GM21825 (cell line): Measurements from ENCODE around the gene LARP7.
"Not testable (repeated sequence)": the region's sequence is repeated elsewhere in the genome, so short reads cannot be mapped to it uniquely, and the experiment has no call there.

Experiments
- ATAC-seq: cut with Tn5 transposase; IDR thresholded peaks from one replicate; pipeline ENCODE4 v1.9.1; 2021; ENCODE audit warnings: mild to moderate bottlenecking, moderate library complexity; ENCODE audit not compliant: unreplicated experiment

The LARP7 gene

DNA sequence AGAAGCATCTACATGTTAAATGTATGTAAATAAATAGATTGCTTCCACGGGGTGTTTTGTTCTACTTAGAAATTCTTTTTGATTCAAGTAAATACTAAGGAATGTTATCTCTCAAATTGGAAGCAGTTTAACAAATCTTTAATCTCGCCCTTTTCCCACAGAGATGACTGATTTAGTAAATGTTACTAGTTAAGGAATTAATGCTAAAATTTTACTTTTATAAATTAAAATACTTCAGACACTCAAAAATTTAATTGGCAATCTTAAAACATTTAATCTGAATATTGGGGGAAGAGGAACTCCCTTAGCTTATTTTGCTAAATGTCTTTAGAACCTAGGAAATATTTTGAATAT lies 12.1 kb downstream of the LARP7 start:
- ATAC-seq: no peak

DNA sequence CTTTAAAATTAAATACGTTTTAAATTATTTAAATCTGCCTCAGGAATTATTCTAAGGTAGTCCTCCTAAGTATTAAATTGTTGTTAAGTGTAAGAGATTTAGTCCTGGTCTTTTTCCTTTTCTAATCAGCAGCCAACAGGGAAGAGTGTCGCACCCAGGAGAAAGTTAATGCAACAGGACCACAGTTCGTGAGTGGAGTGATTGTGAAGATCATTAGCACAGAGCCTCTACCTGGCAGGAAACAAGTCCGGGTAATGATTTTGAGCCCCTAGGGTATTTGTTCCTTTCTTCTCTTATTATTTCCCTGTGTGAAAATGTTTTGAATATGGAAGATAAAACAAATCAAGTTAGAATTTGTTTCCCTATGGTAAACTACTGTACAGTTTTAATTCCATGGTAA lies 13.4 kb downstream of the LARP7 start:
- ATAC-seq: no peak

DNA sequence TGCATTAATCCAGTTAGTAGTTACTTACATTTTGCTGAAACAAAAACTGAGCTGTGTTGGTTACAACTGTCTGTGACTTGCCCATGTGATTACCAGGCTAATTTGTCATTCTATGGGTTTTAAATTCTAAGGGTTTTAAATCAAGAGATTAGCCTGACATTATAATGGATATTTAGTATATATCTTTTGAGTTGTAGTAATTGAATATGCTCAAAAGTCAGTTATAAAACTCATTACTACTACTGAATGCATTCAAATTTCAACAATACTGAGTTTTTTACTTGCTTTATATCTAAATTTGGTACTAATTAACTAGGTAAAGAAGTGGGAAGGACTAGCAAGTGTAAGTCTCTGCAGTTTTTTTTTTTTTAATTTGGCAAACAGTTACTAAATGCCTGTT lies 14.7 kb downstream of the LARP7 start:
- no peak for ATAC-seq

DNA sequence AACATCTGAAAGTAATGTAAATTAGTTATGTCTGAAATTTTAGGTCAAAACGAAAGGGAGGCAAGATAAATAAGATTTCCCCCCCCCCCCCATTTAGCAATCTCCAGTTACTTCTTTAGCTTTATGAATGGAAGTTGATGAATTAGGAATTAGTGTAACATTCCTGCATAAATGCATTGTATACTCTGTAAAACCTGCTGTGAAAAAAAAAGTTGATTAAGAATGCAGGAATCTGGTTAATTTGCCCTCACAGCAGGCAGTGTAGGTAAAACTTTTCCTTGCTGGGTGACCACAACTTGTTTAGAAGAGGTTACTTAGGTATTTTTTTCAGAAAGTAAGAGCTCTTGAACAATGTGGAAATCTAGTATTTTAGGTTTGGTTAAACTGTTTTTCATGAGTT lies 15.3 kb downstream of the LARP7 start:
- no peak for ATAC-seq

DNA sequence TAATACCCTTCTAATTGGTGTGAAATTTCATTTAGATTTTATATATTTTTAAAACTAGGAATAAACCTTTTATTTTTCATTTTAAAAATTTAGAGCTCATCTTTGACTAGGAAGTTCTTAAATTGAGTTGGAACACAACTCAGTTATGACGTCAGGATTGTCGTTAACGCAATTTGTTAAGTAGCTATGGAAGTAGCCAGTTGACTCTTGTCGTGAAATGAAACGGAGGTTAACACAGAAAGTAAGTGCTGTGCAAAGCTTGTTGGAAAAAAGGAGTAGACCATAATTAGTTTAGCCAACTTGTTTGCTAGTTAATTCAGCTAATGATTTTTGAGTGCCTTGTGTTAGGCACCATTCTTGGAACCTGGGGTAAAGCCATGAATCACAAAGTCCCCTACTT lies 18.3 kb downstream of the LARP7 start:
- ATAC-seq: no peak

DNA sequence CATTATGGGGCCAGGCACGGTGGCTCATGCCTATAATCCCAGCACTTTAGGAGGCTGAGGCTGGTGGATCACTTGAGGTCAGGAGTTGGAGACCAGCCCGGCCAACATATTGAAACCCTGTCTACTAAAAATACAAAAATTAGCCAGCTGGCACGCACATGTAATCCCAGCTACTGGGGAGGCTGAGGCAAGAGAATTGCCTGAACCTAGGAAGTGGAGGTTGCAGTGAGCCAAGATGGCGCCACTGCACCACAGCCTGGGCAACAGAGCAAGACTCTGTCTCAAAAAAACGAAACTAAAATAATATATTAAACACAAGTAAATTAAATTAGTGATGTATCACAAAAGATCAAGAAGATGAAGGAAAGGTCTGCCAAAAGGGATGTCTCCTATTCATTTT lies 19.2 kb downstream of the LARP7 start:
- ATAC-seq: not testable (repeated sequence)

DNA sequence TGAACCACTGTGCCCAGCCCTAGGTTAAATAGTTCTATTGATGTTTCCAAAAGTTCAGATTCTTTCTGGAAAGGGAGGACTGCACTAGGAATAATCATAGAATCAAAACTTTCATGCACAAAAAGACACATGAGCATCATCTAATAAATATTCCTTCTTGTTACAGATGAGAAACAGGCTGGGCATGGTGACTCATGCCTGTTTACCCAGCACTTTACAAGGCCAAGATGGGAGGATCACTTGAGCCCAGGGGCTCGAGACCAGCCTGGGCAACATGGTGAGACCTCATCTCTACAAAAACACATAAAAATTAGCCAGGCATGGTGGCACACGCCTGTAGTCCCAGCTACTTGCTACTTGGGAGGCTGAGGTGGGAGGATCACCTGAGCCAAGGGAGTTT lies 27.7 kb downstream of the LARP7 start:
- no peak for ATAC-seq

DNA sequence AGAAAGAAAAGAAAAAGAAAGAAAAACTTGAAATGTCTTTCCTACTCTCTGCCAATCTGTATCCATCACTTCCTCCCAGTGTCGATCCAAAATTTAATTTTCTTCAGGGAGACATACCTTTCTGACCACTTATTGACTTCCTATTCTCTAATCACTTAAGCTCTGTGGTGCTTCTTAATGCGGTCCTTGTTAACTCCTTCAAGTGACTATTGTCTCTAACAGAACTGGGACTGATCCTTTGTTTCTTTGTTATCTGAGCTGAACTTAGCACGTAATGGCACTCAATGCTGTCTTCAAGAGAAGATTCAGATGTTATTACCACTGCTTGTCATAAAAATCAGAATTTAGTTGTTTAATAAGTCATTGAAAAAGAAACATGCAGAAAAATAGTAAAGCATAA lies 31.2 kb downstream of the LARP7 start:
- ATAC-seq: no peak

DNA sequence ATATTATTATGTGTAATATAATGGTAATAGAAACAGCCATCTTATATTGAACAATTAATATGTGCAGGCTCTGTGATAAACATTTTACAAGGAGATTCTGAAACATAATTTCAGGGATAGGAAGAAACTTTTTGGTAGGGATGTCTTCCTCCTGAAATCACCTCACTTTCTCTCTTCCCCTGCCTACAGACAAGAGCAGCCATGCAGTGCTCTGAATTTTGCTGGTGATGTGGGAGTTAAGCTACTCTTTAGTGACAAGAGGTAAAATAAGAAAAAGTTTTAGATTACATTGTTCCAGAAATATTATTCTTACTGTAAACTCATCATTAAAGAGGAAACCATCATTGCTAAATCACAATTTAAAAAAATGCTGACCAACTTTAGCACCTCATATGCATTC lies 36.1 kb downstream of the LARP7 start:
- ATAC-seq: no peak

DNA sequence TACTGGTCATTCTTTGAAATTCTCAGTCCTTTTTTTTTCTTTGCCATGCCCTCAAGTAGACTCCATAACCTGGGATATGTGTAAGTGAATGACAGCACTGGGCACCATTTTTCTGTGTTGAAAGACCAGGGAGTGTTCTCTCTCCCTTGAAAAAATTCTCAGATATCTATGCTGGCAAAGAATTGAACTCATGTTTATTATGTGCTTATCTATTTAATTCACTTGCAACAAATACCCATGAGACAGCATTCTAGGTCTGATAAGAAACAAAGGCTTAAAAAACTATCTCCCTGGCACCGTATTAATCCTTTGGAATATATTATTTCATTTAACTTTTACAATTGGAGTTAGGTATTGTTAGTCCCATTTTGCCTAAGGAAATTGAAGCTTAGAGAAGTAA lies 36.7 kb downstream of the LARP7 start:
- ATAC-seq: no peak

DNA sequence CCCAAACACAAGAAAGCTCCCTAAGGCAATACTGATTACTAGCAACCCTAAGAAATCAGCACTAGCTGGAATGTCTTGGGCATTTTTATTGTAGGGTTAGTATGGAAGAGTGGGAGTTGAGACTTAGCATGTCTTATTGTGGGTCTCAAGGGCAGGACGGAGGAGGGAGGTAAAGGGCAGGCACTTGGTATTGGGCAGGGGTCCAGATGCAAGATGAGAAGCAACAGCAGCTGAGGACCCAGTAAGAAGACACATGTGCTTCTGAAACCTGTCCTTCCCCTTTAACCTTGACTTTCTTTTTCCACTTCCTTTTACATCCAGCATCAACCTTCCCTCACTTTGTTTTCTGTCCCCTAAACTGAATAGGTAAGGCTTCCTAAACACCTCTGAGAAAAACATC lies 37.4 kb downstream of the LARP7 start:
- no peak for ATAC-seq

DNA sequence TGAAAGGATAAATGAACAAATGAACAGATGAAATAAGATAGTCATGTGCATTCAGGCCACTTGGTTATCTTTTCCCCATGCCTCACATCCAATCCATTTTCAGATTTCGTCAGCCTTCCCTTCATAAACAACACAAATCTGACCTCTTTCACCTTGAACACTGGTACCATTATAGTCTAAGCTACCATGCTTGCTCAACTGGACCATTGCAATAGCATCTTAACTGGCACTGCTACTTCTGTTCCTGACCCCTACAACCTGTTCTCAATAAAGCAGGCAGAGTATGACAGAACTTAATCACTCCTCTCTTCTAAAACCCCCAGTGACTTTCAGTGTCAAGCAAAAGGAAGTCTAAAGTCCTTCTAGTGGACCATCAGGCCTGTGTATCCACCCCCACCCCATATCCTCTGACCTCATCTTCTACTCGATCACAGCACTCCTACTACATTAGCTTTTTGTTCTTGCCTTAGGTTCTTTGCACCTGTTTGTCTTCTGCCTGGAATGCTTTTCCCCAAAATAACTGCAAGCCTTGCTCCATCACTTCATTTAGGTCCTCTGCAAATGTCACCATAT lies 40.7 kb downstream of the LARP7 start:
- no peak for ATAC-seq

DNA sequence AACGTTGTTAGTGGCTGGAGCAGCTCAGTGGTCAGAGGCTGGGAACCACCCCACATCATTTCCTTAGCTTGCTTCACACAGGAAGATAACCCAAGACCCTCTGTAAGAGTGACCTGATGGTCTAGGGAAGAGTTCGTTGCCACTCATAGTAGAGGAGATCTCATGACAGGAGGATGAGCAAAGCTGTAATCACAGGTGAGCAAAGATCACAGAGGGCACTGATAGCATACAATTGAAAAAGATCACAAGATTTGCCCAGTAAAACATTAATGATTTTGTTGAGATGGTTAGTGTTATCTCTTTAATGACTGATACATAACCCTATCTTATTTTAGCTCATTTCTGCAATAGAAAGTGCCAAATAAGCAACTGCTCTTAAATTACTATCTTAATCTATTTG lies 44.1 kb downstream of the LARP7 start:
- no peak for ATAC-seq

DNA sequence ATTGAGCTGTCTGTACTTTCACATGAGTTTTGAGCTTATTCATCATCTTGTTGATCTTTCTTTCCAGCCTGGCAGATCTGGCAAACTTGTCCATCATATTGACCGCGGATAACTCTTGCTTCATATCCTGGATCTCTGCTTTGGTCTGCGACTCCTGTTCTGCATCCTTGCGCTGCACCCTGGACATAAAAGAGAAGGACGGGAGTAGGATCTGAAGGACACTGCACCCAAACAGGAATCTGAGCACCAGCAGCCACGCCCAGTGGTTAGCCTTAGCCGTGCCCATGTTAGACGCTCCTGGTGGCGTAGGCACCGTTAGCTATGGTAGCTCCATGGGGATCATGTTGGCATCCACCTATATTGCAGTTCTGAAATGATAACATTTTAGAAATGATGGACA lies 56.6 kb downstream of the LARP7 start:
- ATAC-seq: no peak

DNA sequence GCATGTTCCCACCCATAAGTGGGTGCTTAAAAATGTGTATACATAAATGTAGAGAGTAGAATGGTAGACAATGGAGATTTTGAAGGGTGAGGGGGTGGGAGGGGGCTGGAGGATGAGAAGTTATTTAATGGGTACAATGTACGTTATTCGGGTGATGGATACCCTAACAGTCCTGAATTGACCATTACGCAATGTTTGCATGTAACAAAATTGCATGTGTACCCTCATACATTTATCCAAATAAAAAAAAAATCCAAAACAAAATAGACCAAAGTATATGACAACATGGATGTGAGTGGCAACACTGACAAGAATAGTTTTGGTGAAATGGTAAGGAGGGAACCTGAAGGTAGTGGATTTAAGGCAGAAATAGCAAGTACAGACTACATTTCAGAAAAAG lies 63.7 kb downstream of the LARP7 start:
- no peak for ATAC-seq

DNA sequence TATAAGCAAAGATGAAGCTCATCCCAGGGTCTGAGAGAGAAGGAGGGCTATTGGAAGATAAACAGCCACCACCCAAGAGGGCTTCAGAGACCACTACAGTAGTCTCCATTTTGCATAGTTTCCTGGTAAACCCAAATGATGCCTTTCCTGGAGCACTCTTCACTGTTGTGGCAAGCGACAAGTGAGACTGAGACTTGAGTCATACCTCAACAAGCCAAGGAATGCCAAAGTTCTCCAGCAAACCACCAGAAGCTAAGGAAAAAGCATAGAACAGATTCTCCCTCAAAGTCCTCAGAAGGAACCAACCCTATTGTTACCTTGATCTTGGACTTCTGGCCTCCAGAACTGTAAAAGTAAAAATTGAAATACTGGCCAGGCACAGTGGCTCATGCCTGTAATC lies 65.9 kb downstream of the LARP7 start:
- no peak for ATAC-seq

DNA sequence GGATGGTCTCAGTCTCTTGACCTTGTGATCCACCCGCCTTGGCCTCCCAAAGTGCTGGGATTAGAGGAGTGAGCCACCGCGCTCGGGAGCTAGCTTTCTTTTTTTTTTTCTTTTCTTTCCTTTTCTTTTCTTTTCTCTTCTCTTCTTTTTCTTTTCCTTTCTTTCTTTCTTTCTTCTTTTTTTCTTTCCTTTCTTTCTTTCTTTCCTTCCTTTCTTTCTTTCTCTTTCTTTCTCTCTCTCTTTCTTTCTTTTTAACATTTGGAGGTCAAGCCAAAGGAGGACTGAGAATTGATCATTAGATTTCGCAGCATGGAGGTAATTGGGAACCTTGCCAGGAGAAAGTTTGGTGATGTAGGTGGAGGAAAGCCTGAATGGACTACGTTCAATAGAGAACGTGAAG lies 67.4 kb downstream of the LARP7 start:
- ATAC-seq: no peak

DNA sequence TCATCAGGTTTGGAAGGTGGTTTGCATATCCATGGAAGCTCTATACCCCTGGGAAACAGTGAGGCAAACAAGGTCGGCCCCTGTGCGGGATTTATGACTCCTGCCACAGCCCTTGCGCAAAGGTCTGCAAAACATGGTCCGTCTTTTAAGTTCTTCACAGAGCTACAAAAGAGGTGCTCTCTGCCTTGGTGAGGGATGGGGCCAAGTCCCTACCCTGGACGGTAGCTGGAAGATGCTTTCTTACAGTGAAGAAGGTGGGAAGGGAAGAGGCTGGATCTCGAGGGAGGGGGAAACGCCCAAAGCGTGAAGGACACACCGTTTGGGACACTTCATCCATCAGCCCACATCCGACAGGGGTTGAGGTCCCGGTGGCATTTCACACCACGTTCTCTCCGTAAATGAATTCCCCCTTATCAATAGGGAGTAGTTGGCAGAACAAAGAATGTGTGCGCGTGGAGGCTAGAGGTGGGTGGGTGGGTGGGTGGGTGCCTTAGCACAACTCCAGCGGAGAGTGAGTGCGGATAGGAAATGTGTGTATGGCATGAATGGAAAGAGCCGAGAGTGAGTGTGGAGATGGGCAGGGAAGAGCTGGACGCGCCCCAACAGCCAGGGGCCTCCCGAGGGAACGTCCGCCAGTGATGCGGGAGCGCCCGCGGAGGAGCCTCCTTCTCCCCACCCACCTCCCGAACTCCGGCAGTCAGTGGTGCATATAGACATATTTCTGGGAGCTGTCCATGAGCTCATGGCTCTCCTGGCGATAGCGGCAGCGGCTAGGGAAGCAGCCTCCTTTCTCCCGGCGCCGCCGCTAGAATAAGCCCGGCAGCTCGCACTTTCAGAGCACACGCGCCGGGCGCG lies 68.3 kb downstream of the LARP7 start:
- ATAC-seq: no peak

DNA sequence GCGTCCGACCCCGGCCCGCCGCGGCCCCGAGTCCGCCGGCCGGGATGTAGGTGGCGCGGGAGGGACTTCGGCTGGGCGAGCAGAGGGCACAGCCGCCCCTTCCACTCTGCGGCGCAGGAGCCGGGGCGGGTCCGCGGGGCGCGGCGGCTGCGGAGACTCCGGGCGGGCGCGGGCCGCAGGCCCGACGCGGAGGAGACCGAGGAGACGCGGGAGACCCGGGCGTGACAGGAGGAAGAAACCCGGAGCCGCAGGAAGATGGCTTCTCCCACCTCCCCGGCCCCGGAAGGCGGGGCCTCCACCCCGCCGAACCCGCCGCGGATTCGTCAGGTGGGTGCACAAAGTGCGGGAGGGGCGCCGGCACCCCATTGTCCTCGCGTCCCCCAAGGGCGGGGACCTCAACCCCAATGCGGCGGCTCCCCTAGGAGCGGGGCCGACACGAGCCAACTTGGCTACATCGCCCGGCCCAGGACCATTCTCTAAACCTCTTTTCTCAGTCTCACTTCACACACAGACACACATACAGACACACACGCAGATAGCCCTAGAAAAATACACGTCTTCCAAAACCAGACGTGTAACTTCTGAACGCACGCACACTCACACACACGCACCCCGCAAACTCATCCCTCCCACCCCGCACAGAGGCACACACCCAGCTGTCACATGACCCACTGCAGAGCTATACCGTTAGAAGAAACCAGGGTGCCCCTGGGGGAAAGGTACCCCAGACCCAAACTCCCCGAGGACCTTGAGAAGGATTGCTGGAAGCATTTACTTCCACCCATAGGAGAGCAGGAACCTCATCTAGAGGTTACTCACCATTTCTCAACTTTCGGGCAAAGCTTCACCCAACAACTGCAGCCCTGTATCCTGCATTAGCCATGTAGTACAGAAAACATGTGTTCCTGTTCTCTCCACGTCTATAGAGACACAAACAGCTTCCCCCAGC lies 69.2 kb downstream of the LARP7 start:
- ATAC-seq: not testable (repeated sequence)

DNA sequence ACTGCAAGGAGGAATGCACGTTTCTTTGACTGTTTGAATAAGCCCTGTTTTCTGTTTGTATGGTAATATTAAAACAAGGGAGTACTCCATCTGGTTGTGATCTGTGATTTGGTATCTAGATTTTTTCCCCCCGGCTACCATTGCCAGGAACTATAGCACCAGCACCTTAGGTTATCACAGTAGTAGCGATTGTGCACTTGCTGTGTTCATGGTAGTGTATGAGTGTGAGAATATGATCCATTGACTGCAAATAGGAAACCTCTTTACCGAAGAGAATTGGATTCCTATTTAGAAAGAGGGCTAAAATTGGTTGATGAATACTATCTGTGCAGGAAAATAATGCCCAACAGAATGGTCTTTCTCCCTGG lies 69.9 kb downstream of the LARP7 start:
- ATAC-seq: no peak
